NT2/D1 (cell line): ENCODE measurements around the gene SPSB4.

ENCODE experiments used
- SUZ12 ChIP-seq: IDR thresholded peaks from 2 replicates; pipeline ENCODE4 v1.6.1; 2011; ENCODE audit not compliant: insufficient read length, insufficient read depth; ENCODE audit errors: extremely low read depth
- YY1 ChIP-seq: IDR thresholded peaks from 2 replicates; pipeline ENCODE4 v1.6.1; 2011; ENCODE audit not compliant: insufficient read length, insufficient read depth
- ZNF274 ChIP-seq: IDR thresholded peaks from 2 replicates; pipeline ENCODE4 v1.6.1; 2011; ENCODE audit warnings: mild to moderate bottlenecking, low read depth, low read length

- TF ChIP-seq YY1 (no peak), ZNF274 (no peak), SUZ12 (no peak)
Measured at GRCh38 chr3:141100531-141101320, 49.6 kb downstream of the SPSB4 start.
